GM12875 (cell line): ENCODE data around the gene GALK1.
A peak's percentile ranks its signal among the peaks of the same experiment; 100 is the strongest.

Experiments used
- H3K4me3 ChIP-seq: one replicate; pipeline ENCODE4 v1.5.1; 2011; ENCODE audit warnings: low read depth, low read length, control low read depth
- TF ChIP-seq, protein P1 (sequence below): IDR thresholded peaks from 2 replicates; pipeline ENCODE4 v1.5.1; 2011; ENCODE audit warnings: low read depth, mild to moderate bottlenecking, control low read depth, inconsistent platforms, low read length, moderate library complexity, borderline replicate concordance; ENCODE audit not compliant: insufficient read depth

Gene GALK1

DNA sequence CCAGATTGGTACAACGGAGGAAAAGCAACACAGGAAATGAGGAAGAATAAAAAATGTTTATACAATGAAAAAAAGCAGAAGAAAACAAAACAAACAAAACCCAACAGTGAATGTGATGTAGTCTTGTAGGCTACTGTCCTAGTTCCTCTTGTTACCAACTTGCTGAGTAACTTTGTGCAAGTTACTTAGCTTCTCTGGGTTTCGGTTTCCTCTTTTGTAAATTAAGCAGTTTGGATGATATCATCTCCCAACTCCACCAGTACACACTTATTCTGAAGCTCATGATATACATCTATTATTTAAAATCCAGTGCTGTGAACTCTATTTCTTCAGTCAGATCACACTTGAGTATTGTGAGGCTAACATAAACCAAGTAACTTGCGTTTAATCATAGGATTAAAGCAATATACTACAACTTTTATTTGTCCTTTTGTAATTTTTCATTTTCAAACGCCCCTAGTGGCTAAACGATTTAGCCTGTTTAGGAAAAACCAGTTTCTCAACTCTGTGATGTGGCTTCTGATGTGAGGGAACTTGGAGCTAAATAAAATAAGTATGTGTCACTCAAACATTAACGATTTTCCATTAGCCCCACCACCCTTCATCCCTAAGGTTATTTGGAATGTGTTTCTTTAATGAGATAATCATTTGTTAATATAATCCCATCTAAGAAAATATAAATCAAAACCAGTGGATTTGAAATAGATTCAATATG is 18.2 kb upstream of the GALK1 start:
- no peak overlapping the region for H3K4me3 ChIP-seq
- TF ChIP-seq, protein P1, sequence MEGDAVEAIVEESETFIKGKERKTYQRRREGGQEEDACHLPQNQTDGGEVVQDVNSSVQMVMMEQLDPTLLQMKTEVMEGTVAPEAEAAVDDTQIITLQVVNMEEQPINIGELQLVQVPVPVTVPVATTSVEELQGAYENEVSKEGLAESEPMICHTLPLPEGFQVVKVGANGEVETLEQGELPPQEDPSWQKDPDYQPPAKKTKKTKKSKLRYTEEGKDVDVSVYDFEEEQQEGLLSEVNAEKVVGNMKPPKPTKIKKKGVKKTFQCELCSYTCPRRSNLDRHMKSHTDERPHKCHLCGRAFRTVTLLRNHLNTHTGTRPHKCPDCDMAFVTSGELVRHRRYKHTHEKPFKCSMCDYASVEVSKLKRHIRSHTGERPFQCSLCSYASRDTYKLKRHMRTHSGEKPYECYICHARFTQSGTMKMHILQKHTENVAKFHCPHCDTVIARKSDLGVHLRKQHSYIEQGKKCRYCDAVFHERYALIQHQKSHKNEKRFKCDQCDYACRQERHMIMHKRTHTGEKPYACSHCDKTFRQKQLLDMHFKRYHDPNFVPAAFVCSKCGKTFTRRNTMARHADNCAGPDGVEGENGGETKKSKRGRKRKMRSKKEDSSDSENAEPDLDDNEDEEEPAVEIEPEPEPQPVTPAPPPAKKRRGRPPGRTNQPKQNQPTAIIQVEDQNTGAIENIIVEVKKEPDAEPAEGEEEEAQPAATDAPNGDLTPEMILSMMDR: peak; percentile 49; the same call in 1 of the 2 replicates

DNA sequence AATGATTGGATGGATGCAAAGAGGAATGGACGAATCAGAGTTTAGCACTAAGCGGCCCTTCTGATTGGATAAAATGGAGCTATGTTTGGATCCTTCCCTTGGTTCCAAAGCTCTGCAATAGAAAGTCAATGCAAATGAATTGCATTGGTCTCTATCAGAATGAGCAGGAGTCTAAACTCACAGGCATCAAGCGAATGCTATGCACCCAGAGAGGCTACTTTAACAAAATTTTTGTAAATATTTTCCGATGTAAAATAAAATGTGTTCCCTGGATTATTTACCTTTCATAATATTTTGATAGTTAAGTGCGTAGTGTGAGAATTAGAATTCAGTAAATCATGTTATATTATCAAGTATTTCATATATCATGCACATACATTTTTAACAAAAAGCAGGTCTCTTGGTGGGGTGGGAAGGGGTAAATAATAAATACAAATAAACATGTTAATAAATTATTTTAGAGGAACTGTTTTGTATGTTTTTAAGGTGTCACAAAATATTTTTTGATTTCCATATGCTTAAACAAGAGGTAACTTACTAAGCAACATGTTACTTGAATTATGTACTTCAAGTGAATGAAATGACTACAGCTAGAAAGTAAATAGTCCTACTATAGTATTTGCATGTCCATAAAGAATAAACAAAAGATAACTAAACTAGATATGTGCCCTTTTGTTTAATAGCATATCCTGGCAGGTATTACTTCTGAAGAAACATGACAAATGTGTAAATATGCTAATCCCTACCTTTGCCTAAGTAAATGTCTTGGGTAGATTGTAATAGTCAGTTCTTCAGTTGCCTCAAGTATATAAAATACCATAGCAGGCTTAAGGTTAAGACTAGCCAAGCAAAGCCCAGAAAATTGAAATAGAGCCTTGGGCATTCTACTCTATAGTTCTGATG is 15.2 kb upstream of the GALK1 start:
- no peak overlapping the region for H3K4me3 ChIP-seq
- TF ChIP-seq, protein P1: no peak

DNA sequence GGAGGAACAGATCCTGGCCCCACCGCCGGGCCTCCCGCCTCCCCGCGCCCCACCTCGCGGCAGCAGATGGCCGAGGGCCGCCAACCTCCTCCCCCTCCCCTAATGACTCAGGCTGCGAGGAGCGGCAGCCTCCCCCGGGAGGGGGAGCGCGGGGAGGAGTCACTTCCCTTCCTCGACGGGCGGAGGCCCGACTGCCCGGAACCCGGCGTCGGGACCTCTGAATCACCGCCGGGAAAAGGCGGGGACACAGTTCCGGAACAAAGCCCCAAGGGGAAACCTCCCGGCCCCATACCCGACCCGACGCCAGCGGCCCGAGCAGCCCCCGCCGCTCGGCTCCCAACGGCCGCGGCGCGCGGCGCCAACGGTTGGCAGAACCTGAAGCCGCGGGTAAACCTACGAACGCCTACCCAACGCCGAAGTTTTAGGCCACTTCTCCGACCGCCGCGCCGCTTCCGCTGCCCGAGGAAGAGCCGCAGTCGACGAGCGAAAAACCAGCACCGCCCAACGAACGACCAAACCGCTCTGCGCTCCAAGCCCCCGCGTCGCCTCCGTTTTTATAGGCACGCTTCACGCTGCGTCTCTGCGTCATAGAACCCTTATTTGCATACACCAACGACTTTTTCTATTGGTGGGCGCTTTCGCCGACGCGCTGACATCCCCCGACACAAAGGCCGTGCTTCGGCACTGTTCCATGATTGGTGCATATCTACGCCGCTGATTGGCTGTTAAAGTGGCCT is 14.4 kb upstream of the GALK1 start:
- TF ChIP-seq, protein P1: no peak
- H3K4me3 ChIP-seq: peak overlapping the region; percentile 90

DNA sequence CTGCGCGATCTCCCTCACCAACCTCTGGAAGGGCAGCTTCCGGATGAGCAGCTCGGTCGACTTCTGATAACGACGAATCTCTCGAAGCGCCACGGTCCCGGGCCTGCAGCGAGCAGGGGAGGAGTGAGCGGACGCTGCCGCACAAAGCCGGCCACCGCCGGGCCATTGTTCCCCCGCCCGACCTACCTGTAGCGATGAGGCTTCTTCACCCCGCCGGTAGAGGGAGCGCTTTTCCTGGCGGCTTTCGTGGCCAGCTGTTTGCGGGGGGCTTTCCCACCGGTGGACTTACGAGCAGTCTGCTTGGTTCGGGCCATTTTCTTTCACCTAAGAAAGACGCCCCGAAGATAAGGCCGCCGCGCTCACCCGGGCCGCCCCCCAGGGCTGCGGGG is 13.9 kb upstream of the GALK1 start:
- TF ChIP-seq, protein P1: peak; percentile 68
- H3K4me3 ChIP-seq: peak overlapping the region; percentile 90

DNA sequence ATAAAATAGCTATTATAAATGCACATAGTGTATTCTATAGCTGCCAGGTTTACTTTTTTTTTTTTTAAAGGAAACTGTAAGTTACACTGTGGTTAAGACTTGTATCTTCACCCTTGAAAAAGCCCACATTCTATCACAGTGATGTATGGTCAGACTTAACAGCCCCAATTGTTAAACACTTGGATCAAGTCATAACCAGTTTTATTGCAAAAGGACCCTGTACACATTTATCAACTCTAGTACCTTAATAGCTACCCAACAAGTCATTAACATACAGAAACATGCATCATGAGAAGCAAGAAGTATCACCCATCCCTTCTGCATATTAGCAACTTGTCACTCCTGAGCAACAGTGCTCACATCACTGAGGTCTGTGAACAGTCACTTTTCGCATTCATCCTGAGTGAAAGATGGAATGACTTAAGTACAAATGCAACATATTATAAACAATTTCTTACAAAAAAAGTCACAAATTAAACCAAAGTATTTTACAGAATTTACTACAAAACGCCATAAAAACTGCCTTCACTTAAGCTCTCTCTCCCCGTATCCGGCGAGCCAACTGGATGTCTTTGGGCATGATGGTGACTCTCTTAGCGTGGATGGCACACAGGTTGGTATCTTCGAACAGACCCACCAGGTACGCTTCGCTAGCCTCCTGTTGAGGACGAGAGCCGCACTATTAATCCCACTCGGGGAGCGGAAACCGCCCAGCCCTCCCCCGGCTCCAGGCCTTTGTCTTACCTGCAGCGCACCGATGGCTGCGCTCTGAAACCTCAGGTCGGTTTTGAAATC is 13.3 kb upstream of the GALK1 start:
- peak overlapping the region; percentile 90 for H3K4me3 ChIP-seq

DNA sequence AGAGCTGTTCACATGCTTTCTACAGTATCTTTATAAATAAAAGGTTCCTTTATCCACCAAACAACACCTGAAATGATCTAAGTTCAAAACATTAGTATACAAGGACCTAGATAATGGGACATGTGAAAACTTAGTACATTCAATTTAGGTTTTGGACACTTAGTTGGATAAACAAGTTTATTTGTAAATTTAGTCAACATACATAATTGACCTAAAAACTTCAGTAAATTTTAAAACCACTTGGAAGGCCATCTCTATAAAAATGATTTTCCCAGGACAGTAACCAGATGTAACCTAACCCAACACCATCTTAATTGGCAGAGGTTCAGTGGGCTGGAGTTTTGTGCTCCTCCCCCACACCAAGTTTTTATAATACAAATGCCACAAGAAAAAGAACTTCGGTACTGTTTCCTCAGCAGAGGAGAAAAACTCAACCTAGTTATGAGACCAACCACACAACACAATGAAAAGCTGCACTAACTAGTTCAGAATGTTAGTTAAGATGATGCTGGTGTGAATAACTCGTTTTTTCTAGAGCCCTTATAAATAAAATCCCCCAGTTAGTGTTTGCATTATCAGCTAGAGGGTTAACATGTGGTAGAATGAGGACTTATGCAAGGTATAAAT is 12.4 kb upstream of the GALK1 start:
- TF ChIP-seq, protein P1: no peak
- H3K4me3 ChIP-seq: no peak overlapping the region
